Measurements from ENCODE around the gene DGKG. TPM values are rescaled to one million over a fixed set of nuclear protein-coding genes. Genes with fewer than 3 reads are reported as not detected.

Gene DGKG
- total and polyA plus RNA-seq, 8 donors: 0.12 to 26.3 (median 2.7) TPM

DNA sequence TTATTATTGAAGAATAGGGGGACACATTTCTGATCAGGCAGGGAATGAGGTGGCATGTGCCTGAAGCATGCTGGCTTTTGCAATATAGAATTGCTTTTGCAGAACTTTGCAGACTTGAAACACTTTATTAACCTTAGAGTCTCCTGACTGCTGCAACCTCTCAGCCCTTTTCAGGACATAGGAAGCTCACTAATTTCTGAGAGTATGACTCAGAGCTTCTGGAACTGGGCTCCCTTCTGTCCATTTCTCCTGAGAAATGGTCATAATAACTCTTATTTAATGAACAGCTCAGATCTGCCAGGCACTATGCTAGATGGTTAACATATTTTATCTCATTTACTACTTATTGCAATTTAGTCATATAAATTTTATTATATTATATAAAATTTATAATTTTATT, 38.6 kb upstream of the DGKG start:
- H3K4me1 ChIP-seq: peaks cover 0 to under 1% (median 0%) of the 10 kb centered on the region in 4 donors
- H3K27me3 ChIP-seq: no peaks in the 10 kb centered on the region
- no peak for DNase-seq
- TF ChIP-seq, protein P1, sequence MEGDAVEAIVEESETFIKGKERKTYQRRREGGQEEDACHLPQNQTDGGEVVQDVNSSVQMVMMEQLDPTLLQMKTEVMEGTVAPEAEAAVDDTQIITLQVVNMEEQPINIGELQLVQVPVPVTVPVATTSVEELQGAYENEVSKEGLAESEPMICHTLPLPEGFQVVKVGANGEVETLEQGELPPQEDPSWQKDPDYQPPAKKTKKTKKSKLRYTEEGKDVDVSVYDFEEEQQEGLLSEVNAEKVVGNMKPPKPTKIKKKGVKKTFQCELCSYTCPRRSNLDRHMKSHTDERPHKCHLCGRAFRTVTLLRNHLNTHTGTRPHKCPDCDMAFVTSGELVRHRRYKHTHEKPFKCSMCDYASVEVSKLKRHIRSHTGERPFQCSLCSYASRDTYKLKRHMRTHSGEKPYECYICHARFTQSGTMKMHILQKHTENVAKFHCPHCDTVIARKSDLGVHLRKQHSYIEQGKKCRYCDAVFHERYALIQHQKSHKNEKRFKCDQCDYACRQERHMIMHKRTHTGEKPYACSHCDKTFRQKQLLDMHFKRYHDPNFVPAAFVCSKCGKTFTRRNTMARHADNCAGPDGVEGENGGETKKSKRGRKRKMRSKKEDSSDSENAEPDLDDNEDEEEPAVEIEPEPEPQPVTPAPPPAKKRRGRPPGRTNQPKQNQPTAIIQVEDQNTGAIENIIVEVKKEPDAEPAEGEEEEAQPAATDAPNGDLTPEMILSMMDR (IDR thresholded peaks at IDR 0.05): no peak
- TF ChIP-seq POLR2A (IDR thresholded peaks at IDR 0.05): no peak
- TF ChIP-seq POLR2AphosphoS5 (IDR thresholded peaks at IDR 0.05): no peak
- no peak for TF ChIP-seq EP300 (IDR thresholded peaks at IDR 0.05)
- H3K27ac ChIP-seq: no peak overlapping the region
- H3K9me3 ChIP-seq: no peaks in the 10 kb centered on the region
- intact Hi-C loops (cut with DNase I; ENCODE audit: low total_unique reads): no loop called here
- H3K36me3 ChIP-seq: no peaks in the 10 kb centered on the region
- H3K4me3 ChIP-seq: no peak overlapping the region

DNA sequence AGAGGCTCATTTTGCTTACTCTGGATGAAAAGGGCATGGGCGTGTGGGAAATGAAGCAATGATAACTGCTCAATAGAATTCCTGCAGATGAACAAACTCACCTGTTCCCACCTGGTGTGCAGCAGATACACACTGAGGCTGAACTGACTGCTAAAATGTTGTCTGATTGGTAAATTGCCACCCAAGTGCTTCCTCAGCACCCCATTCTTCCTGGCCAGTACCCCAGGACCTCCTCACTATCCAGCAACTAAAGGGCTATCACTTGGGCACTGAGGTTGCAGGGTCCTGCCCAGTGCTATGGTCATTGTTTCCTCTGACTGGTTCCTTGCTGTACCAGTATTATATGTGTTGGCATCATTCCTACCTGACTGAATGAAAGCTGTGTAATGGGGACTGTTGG, 38.0 kb upstream of the DGKG start:
- H3K27ac ChIP-seq: no peak overlapping the region
- no peaks in the 10 kb centered on the region for H3K9me3 ChIP-seq
- no peak for TF ChIP-seq POLR2AphosphoS5 (IDR thresholded peaks at IDR 0.05)
- TF ChIP-seq POLR2A (IDR thresholded peaks at IDR 0.05): no peak
- TF ChIP-seq EP300 (IDR thresholded peaks at IDR 0.05): no peak
- TF ChIP-seq, protein P1 (IDR thresholded peaks at IDR 0.05): no peak
- no peak for DNase-seq
- no peak overlapping the region for H3K4me3 ChIP-seq
- no peaks in the 10 kb centered on the region for H3K4me1 ChIP-seq
- H3K27me3 ChIP-seq: no peaks in the 10 kb centered on the region
- WGBS, 5 donors: 49 to 78% (median 71%) methylated on average over 1 of the region's 1 CpG
- intact Hi-C loops (cut with DNase I; ENCODE audit: low total_unique reads): no loop called here
- H3K36me3 ChIP-seq: no peaks in the 10 kb centered on the region

DNA sequence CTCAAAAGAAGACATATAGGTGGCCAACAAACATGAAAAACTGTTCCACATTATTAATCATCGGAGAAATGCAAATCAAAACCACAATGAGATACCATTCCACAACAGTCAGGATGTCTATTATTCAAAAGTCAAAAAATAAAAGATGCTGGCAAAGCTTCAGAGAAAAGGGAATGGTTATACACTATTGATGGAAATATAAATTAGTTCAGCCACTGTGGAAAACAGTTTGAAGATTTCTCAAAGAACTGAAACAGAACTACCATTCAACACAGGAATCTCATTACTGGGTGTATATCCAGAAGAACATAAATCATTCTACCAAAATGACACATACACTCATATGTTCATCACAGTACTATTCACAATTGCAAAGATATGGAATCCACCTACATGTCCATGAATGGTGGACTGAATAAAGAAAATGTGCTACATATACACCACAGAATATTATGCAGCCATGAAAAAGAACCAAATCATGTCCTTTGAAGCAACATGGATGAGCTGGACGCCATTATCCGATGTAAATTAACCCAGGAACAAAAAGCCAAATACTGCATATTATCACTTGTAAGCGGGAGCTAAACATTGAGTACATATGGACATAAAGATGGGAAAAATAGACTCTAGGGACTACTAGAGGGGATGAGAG, 32.7 kb upstream of the DGKG start:
- 78 to 95% (median 92%) methylated on average over 4 of the region's 4 CpGs for WGBS, 5 donors

DNA sequence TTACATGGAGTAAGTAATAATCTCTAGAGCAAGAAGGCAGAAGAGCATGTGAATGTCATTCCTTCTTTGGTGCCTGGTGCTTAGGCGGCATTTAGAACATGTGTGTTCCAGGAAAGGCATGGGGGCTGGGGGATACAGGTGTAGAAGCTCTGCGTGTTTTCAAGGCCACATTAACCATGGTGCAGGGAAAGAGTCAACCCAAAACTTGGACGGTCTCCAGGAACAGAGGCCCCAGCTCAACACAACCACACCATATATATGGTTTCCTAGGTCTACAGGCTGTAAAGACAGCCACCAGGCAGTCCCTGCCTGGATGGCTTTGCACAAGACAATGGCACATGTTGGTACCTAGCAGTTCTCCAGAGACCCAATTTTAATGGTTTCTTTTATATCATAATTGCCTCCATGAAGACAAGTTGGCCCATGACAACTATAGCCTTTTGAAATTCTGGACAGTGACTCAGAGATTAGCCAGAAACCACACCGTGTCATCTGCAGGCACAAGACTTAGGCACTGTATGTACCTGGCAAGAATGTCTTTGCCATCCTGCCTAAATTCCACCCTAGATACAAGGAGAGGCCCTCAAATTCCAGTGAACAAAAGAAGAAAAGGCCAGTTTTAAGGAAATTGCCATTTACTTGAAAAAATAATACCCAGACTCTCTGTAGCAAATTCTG, 25.0 kb upstream of the DGKG start:
- intact Hi-C loops (cut with DNase I; ENCODE audit: low total_unique reads): no loop called here
- TF ChIP-seq POLR2A (IDR thresholded peaks at IDR 0.05) (no peak), POLR2AphosphoS5 (IDR thresholded peaks at IDR 0.05) (no peak), EP300 (IDR thresholded peaks at IDR 0.05) (no peak)
- TF ChIP-seq, protein P1 (IDR thresholded peaks at IDR 0.05): no peak

More for the DNA sequence above, 32.7 kb upstream of the DGKG start:
- Histone ChIP-seq H3K27ac (no peak overlapping the region), H3K27me3 (no peaks in the 10 kb centered on the region), H3K9me3 (peaks cover 0 to 4% (median 0%) of the 10 kb centered on the region in 4 donors), H3K36me3 (no peaks in the 10 kb centered on the region), H3K4me3 (no peak overlapping the region), H3K4me1 (no peaks in the 10 kb centered on the region)
- TF ChIP-seq POLR2A (IDR thresholded peaks at IDR 0.05): no peak
- TF ChIP-seq, protein P1 (IDR thresholded peaks at IDR 0.05): no peak
- no peak for TF ChIP-seq EP300 (IDR thresholded peaks at IDR 0.05)
- TF ChIP-seq POLR2AphosphoS5 (IDR thresholded peaks at IDR 0.05): no peak
- intact Hi-C loops (cut with DNase I; ENCODE audit: low total_unique reads): no loop called here
- no peak for DNase-seq

More for the DNA sequence above, 25.0 kb upstream of the DGKG start:
- Histone ChIP-seq H3K4me1 (peaks cover 13 to 19% (median 16%) of the 10 kb centered on the region in 4 donors), H3K27me3 (no peaks in the 10 kb centered on the region), H3K36me3 (no peaks in the 10 kb centered on the region), H3K9me3 (no peaks in the 10 kb centered on the region), H3K4me3 (no peak overlapping the region), H3K27ac (no peak overlapping the region)
- no peak for DNase-seq
- 84 to 94% (median 90%) methylated on average over 4 of the region's 4 CpGs for WGBS, 5 donors
